Measurements from ENCODE around the gene FMN1. TPM values are rescaled to one million over a fixed set of nuclear protein-coding genes. Genes with fewer than 3 reads are reported as not detected.

The FMN1 gene
- total and polyA plus RNA-seq, 10 donors = 0.43 to 42.1 (median 8.6) TPM

GRCh38 chr15:33146051-33146450 is 48.5 kb downstream of the FMN1 start:
- intact Hi-C loops (cut with DNase I; ENCODE audit: low total_unique reads) = no loop called here
- Histone ChIP-seq H3K4me3 (no peak overlapping the region), H3K36me3 (no peaks in the 10 kb centered on the region), H3K27me3 (replicated peaks in 1 of 7) (peaks cover 0 to 6% (median 0%) of the 10 kb centered on the region in 7 donors), H3K27ac (no peak overlapping the region), H3K4me1 (peaks cover 0 to 6% (median 0%) of the 10 kb centered on the region in 6 donors), H3K9me3 (no peaks in the 10 kb centered on the region)
- WGBS, 5 donors = 86 to 94% (median 87%) methylated on average over 7 of the region's 7 CpGs
- DNase-seq = no peak
- TF ChIP-seq POLR2AphosphoS5 (IDR thresholded peaks at IDR 0.05) (no peak), CTCF (IDR thresholded peaks at IDR 0.05 in 8 of 11, conservative IDR thresholded peaks at IDR 0.05 in 3 of 11) (no peak), POLR2A (IDR thresholded peaks at IDR 0.05) (no peak)

GRCh38 chr15:33145447-33145846 is 49.1 kb downstream of the FMN1 start:
- intact Hi-C loops (cut with DNase I; ENCODE audit: low total_unique reads) = no loop called here
- Histone ChIP-seq H3K36me3 (no peaks in the 10 kb centered on the region), H3K9me3 (no peaks in the 10 kb centered on the region), H3K4me1 (peaks cover 0 to 6% (median 0%) of the 10 kb centered on the region in 6 donors), H3K27me3 (replicated peaks in 1 of 7) (peaks cover 0 to 6% (median 0%) of the 10 kb centered on the region in 7 donors), H3K4me3 (no peak overlapping the region), H3K27ac (no peak overlapping the region)
- DNase-seq = no peak
- WGBS, 5 donors = 89 to 94% (median 92%) methylated on average over 6 of the region's 6 CpGs
- TF ChIP-seq POLR2AphosphoS5 (IDR thresholded peaks at IDR 0.05) = no peak

- Histone ChIP-seq H3K27me3 (replicated peaks in 1 of 7) (no peaks in the 10 kb centered on the region), H3K4me3 (no peak overlapping the region), H3K36me3 (no peaks in the 10 kb centered on the region), H3K27ac (no peak overlapping the region), H3K4me1 (no peaks in the 10 kb centered on the region), H3K9me3 (no peaks in the 10 kb centered on the region)
- no peak for DNase-seq
- no peak for TF ChIP-seq POLR2AphosphoS5 (IDR thresholded peaks at IDR 0.05)
- intact Hi-C loops (cut with DNase I; ENCODE audit: low total_unique reads) = no loop called here
- WGBS, 5 donors = 62 to 86% (median 76%) methylated on average over 2 of the region's 2 CpGs
Measured at GRCh38 chr15:33142708-33143107, 51.8 kb downstream of the FMN1 start.

GRCh38 chr15:33138000-33138399 is 56.5 kb downstream of the FMN1 start:
- 67 to 79% (median 71%) methylated on average over 3 of the region's 3 CpGs for WGBS, 5 donors
- Histone ChIP-seq H3K36me3 (no peaks in the 10 kb centered on the region), H3K27me3 (replicated peaks in 1 of 7) (no peaks in the 10 kb centered on the region), H3K4me1 (peaks cover 0 to 5% (median 0%) of the 10 kb centered on the region in 6 donors), H3K4me3 (no peak overlapping the region), H3K27ac (no peak overlapping the region), H3K9me3 (no peaks in the 10 kb centered on the region)
- intact Hi-C loops (cut with DNase I; ENCODE audit: low total_unique reads) = no loop called here
- no peak for DNase-seq
- no peak for TF ChIP-seq POLR2A (IDR thresholded peaks at IDR 0.05)
- TF ChIP-seq CTCF (IDR thresholded peaks at IDR 0.05 in 8 of 11, conservative IDR thresholded peaks at IDR 0.05 in 3 of 11) = no peak
- no peak for TF ChIP-seq POLR2AphosphoS5 (IDR thresholded peaks at IDR 0.05)

- Histone ChIP-seq H3K27me3 (replicated peaks in 1 of 7) (no peaks in the 10 kb centered on the region), H3K4me3 (no peak overlapping the region), H3K4me1 (peaks cover 0 to 5% (median 0%) of the 10 kb centered on the region in 6 donors), H3K27ac (no peak overlapping the region), H3K9me3 (no peaks in the 10 kb centered on the region), H3K36me3 (no peaks in the 10 kb centered on the region)
- intact Hi-C loops (cut with DNase I; ENCODE audit: low total_unique reads) = no loop called here
- no peak for DNase-seq
- TF ChIP-seq POLR2A (IDR thresholded peaks at IDR 0.05) (no peak), CTCF (IDR thresholded peaks at IDR 0.05 in 8 of 11, conservative IDR thresholded peaks at IDR 0.05 in 3 of 11) (no peak), POLR2AphosphoS5 (IDR thresholded peaks at IDR 0.05) (no peak)
Measured at GRCh38 chr15:33137101-33137500, 57.4 kb downstream of the FMN1 start.
